ENCODE results near the gene SYNCRIP. TPM values are rescaled to one million over a fixed set of nuclear protein-coding genes. Genes with fewer than 3 reads are reported as not detected.

Gene SYNCRIP
- total RNA-seq, 1 donor from 2014 or later: 136 TPM

DNA sequence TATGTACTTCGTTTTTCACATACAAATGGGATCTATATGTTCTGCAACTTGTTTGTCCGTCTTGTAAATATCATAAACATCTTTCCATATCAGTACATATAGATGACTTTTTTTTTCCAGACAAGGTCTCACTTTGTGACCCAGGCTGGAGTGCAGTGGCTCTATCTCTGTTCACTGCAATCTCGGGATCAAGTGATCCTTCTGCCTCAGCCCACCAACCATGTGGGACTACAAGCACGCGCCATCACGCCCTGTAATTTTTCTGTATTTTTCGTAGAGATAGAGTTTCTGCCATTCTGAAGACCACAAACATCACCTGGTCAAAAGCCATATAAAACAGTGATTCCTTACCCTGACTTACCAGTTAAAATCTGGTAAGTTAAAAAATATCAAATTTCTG is 37.7 kb upstream of the SYNCRIP start:
- Histone ChIP-seq H3K36me3 (ENCODE audit: insufficient read depth, low read length) (peaks cover 22% of the 10 kb centered on the region), H4K20me1 (ENCODE audit: insufficient read depth, low read length) (peaks cover 31% of the 10 kb centered on the region), H3K79me2 (ENCODE audit: insufficient read depth, low read length) (peaks cover 44% of the 10 kb centered on the region), H3K9ac (ENCODE audit: low read length) (no peak overlapping the region), H3K27me3 (ENCODE audit: insufficient read depth, low read length) (no peaks in the 10 kb centered on the region), H3K4me3 (ENCODE audit: insufficient read depth, low read depth, low read length) (peak overlapping the region; percentile 71), H3K9me3 (ENCODE audit: insufficient read depth, low read depth, low read length) (no peaks in the 10 kb centered on the region), H2AFZ (ENCODE audit: low read depth, low read length) (no peak overlapping the region), H3K27ac (ENCODE audit: low read depth, low read length) (peak overlapping the region; percentile 92), H3K4me1 (ENCODE audit: insufficient read depth, low read length) (no peaks in the 10 kb centered on the region), H3K4me2 (ENCODE audit: low read length) (peak overlapping the region; percentile 84)
- Mint-ChIP-seq H3K9me3 (ENCODE audit: unreplicated experiment) (no peaks in the 10 kb centered on the region), H3K4me3 (ENCODE audit: unreplicated experiment) (peak overlapping the region; percentile 84), H3K36me3 (ENCODE audit: low read depth, unreplicated experiment) (peaks cover 24% of the 10 kb centered on the region), H3K4me1 (ENCODE audit: low read depth, unreplicated experiment) (peaks cover 7% of the 10 kb centered on the region), H3K27me3 (ENCODE audit: low read depth, unreplicated experiment) (no peaks in the 10 kb centered on the region), H3K27ac (ENCODE audit: unreplicated experiment) (no peak overlapping the region)
- TF ChIP-seq EZH2 (IDR thresholded peaks at IDR 0.05; ENCODE audit: insufficient read depth, low read length): no peak
- no peak for TF ChIP-seq CTCF (IDR thresholded peaks at IDR 0.05; ENCODE audit: insufficient read depth, low read depth, low read length)
- no peak for DNase-seq (ENCODE audit: low read depth)
- FAIRE-seq: no peak

DNA sequence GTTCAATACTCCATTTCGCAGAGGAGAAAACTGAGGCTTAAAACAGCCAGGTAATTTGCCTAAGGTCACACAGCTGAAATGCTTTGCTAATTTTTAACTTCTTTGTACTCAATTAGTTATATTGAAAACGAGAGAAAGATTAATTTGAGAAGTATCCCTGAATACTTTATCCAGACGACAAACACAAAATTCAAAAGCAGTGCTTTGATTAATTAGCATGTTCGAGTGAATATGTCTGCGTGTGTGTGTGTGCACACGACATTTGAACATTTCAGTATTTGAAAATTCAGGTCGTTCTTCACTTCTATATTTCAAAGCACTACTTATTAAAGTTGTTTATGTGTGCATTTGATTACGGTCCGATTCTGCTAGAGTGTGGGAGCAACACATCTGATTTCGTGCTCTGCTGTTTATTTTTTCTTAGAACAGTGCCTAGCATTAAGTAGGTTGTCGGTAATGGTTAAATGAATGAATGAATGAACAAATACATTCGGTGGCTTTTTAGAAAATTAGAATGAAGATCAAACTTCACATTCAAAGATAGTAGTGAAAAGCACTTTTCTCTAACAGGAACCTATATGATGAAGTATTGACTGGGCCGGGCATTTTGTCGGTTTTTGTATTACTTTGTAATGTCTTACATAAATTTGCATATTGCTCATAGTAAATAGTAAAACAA is 36.9 kb upstream of the SYNCRIP start:
- Histone ChIP-seq H4K20me1 (ENCODE audit: insufficient read depth, low read length) (peaks cover 39% of the 10 kb centered on the region), H3K4me2 (ENCODE audit: low read length) (peak overlapping the region; percentile 84), H3K79me2 (ENCODE audit: insufficient read depth, low read length) (peaks cover 52% of the 10 kb centered on the region), H3K9ac (ENCODE audit: low read length) (peak overlapping the region; percentile 99), H3K4me3 (ENCODE audit: insufficient read depth, low read depth, low read length) (peak overlapping the region; percentile 71), H3K27me3 (ENCODE audit: insufficient read depth, low read length) (no peaks in the 10 kb centered on the region), H3K9me3 (ENCODE audit: insufficient read depth, low read depth, low read length) (no peaks in the 10 kb centered on the region), H2AFZ (ENCODE audit: low read depth, low read length) (peak overlapping the region; percentile 85), H3K4me1 (ENCODE audit: insufficient read depth, low read length) (peaks cover 6% of the 10 kb centered on the region), H3K27ac (ENCODE audit: low read depth, low read length) (peak overlapping the region; percentile 92), H3K36me3 (ENCODE audit: insufficient read depth, low read length) (peaks cover 30% of the 10 kb centered on the region)
- no peaks in the 10 kb centered on the region for H3K27me3 Mint-ChIP-seq (ENCODE audit: low read depth, unreplicated experiment)
- TF ChIP-seq CTCF (IDR thresholded peaks at IDR 0.05; ENCODE audit: insufficient read depth, low read depth, low read length) (no peak), EZH2 (IDR thresholded peaks at IDR 0.05; ENCODE audit: insufficient read depth, low read length) (no peak)
- peak overlapping the region; percentile 78 for H3K27ac Mint-ChIP-seq (ENCODE audit: unreplicated experiment)
- no peaks in the 10 kb centered on the region for H3K9me3 Mint-ChIP-seq (ENCODE audit: unreplicated experiment)
- FAIRE-seq: no peak
- no peak for DNase-seq (ENCODE audit: low read depth)
- peaks cover 12% of the 10 kb centered on the region for H3K4me1 Mint-ChIP-seq (ENCODE audit: low read depth, unreplicated experiment)
- H3K4me3 Mint-ChIP-seq (ENCODE audit: unreplicated experiment): peak overlapping the region; percentile 84
- peaks cover 26% of the 10 kb centered on the region for H3K36me3 Mint-ChIP-seq (ENCODE audit: low read depth, unreplicated experiment)
